ENCODE data around the gene MS4A6E. TPM values are rescaled to one million over a fixed set of nuclear protein-coding genes. Genes with fewer than 3 reads are reported as not detected.
A peak's percentile ranks its signal among the peaks of the same experiment; 100 is the strongest.
"Not testable (repeated sequence)": the region's sequence is repeated elsewhere in the genome, so short reads cannot be mapped to it uniquely, and the experiment has no call there.

MS4A6E gene
- total RNA-seq, 1 experiment from 2014 or later: 38.5 TPM

- no peak for DNase-seq (ENCODE audit: low read depth)
These were observed 9.8 kb downstream of the MS4A6E start for GRCh38 chr11:60336767-60337391.

DNA sequence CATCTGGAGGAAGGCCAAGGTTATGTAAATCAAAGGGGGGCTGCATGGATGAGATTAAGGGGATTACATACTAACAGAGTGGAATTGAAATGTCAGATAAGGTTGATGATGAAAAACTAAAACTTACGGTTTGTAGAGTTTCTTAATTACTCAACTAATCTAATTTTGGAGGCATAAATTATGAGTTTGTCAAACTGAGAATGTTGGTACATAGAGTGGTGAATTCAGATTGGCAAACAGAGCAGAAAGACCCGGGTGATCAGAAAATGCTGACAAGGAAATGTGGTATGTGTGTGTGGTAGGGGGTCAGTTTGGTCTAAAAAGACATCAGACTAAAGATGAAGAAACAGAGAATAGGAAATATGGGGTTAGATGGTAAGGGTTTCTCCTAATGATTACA is 11.0 kb downstream of the MS4A6E start:
- DNase-seq (ENCODE audit: low read depth): no peak

DNA sequence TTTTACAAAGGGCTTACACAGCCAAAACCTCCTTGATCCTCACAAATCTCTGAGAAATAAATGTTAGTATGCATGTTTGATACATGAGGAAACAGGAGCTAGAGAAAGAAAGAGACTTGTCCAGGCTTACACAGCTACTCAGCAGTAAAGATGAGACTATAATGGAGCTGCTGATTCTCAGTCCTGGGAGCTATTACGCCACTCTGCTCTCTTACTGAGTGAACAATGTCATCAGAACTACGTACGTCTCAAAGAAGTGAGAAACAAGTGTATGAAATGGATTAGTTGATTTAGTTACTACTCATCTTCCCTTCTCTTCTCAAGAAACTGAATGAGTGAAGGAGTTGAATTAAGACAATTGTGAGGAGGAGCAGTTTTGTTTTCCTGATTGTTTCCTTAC is 12.3 kb downstream of the MS4A6E start:
- DNase-seq (ENCODE audit: low read depth): no peak

DNA sequence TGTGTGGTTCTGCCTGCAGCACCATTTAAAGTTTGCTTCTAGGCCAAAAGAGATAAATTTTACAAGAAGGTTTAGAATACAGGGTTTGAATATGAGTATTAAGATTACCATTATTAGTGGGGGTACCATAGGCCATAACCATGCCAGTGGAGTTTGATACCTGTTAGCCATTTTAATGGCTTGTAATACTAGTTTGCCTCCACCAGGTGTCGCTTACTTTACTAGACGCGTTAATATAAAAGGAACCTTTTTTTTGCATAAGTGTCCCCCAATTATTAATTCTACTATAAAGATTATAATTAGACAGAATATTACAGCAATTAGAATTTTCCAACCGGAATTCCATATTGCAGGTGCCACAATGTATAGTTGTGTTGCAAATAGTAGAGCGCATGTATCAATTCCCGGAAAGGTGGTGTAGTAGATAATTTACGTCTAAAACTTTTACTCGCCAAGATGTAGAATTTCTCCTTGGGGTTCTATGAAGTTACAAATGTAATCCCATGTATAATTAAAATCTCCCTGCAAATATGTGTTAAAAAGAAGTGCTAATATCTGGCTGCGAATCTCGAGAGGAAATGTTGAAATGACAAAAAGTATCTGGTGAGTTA is 16.1 kb downstream of the MS4A6E start:
- no peak for DNase-seq (ENCODE audit: low read depth)

DNA sequence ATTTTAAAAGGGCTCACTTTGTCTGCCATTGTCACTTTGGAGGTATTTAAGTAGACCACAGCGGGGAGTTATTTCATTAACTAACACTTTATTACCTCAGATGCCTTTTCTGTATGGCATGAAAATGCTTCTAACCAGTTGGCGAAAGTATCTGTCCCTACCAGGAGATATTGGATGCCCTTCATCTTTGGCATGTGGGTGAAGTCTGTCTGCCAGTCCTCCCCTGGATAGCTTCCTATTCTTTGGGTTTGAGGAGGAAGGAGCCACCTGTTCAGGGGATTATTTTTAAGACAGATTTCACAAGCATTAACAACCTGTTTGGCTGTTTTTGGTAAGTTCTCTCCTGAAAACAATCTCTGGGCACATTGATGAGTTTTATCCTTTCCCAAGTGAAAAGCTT is 17.1 kb downstream of the MS4A6E start:
- DNase-seq (ENCODE audit: low read depth): no peak

DNA sequence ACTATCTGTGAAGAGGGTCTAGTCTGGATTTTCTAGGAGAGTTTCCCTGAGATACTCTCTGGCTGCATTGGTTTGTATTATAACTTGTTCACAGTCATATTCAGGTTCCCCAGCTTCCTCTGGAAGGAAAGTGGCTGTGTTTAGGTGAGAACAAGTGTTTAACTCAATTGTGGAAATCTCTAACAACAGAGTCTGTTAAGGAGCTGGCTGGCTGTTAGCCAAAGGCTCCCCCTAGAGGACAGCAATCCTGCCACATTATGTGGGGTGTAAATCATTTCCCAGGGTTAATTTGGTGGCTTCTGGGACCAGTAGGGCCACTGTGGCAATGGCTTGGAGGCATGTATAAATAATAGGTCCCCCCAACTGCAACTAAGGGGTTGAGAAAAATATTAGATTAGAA is 18.4 kb downstream of the MS4A6E start:
- DNase-seq (ENCODE audit: low read depth): peak; percentile 43

DNA sequence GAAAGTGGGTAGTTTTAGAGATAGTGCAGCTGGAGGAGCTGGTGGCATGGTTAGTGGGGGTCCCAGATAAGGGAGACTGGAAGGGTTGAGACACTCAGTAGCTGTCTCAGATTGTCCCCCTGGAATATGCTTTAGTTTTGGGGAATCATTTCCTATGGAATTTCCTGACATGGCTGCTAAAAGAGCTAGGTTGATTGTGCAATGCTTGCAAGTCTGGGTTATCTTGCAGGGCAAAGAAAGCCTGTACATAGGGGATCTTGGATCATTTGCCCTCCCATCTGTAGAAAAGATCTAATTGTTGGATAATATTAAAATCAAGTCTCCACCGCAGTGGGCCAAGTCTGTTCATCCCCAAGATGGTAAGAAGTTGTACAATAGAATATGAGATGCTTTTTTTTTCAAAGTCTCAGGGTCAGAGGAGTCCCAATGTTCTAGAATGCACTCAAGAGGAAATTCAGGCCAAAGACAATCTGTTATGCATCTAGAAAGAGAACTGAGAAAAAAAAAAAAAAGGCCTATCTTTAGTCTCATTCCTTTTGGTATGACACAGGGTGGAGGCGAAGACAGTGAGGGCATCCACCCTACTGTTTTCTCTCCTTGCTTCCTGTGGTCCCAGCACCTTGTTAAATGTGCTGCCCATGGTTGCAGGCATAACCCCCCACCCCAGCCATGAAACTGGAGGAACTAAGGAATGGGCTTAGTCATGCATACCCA is 20.2 kb downstream of the MS4A6E start:
- DNase-seq (ENCODE audit: low read depth): no peak

DNA sequence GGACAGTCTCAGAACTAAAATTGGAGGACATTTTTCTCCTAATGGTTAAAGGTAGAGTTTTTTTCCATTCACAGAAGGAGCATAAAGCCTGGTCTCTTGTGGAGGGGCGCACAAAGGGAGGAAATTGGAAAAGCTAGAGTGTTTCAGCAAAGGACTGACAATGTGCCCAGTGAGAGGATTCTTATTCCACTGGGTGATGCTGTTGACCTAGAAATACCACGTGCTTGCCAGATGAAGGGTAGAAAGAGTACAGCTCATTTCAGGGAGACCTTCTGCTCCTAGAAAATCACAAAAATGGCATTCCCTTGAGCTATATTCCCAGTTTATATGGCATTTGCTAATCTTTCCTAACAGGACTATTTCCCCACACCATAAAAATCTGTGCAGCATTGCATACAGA is 21.1 kb downstream of the MS4A6E start:
- no peak for DNase-seq (ENCODE audit: low read depth)

DNA sequence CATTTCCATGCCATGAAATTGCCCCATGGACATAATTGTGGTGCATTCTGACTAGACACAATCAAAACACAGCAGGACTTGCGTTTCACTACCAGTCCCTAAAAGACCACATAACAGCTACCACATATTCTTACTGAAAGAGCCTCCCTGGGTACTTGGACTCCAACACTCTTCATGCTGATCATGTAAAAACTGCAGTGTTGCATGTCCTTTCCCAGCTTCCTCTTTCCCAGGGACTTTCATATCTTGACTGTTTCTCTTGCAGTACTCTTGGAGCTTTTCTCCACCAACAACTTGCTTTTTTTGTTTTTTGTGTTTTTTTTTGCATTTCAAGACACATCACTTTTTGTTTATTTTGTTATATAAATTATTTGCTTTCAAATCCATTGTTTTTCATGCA is 22.9 kb downstream of the MS4A6E start:
- DNase-seq (ENCODE audit: low read depth): no peak

GRCh38 chr11:60357771-60358170 is 30.7 kb downstream of the MS4A6E start:
- DNase-seq (ENCODE audit: low read depth): no peak

DNA sequence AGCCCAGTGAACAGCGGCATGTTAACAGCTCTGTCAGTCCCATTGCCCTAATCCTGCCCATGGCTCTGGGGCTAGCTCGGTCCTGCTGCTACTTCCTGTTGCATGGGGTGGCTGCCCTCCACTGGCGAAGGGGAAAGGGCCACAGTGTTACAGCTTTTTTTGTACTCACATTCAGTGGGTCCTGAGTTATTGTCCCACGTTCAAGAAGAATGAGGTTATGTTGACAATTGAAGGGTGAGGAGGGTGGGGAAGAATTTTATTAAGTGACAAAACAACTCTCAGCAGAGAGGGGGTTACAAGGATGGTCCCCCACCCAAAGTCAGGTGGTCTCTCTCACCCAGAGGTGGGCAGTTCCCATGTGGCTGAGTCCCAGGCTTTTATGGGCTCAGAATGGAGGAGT is 33.6 kb downstream of the MS4A6E start:
- DNase-seq (ENCODE audit: low read depth): no peak

DNA sequence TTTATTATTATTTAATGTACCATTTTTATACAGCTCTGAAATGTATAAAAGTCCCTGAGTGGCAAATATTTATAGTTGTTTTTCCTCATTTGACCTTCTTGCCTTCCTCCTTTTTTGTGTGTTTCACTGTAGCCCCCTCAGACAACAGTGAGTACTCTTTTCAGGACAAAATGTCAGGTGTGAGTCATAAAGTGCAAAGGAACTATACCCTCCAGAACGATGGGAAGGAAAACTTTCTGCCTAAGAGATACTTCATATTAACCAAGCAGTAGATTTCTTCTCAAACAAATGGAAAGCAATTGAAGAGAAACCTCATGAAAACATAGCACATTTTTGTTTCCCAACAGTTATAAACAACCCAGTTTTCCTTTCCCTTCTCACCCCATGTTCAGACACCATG is 35.2 kb downstream of the MS4A6E start:
- DNase-seq (ENCODE audit: low read depth): no peak

GRCh38 chr11:60363542-60364470 is 36.8 kb downstream of the MS4A6E start:
- peak; percentile 62 for DNase-seq (ENCODE audit: low read depth)

DNA sequence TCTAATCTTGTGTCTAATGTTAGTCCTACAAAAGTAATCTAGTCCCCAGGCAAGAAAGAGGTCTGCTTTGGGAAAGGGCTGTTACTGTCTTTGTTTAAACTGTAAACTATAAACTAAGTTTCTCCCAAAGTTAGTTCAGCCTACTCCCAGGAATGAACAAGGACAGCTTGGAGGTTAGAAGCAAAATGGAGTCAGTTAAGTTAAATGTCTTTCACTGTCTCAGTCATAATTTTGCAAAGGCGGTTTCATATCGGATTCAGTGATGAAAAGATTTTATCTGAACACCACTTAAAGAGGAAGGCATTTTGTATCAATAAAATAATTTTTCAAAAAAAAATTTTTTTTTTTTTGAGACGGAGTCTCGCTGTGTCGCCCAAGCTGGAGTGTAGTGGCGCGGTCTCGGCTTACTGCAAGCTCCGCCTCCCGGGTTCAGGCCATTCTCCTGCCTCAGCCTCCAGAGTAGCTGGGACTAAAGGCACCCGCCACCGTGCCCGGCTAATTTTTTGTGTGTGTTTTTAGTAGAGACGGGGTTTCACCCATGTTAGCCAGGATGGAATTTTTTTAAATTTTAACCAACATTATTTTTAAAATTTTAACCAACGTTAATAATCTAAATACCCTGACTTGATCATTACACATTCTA is 39.3 kb downstream of the MS4A6E start:
- not testable (repeated sequence) for DNase-seq (ENCODE audit: low read depth)

DNA sequence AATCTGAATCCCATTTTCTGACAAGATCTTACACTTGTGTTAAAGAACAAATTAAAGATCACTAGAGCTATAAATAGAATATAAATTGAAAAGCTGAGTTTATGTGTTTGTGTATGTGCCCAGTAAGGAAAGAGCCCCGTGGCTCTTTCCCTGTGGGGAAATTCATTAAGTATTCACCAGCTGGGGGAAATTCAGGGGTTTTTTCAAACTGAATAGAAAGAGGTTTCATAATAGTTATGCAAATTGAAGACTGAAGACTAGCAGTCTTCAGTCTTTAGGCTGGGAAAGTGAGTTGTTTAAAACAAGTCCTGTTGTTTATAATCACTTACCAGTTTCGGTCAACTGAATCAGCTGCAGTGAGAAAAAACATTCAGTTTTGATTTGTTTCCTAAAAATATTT is 40.0 kb downstream of the MS4A6E start:
- DNase-seq (ENCODE audit: low read depth): no peak

GRCh38 chr11:60367896-60368295 is 40.8 kb downstream of the MS4A6E start:
- DNase-seq (ENCODE audit: low read depth): no peak

GRCh38 chr11:60370252-60370810 is 43.3 kb downstream of the MS4A6E start:
- no peak for DNase-seq (ENCODE audit: low read depth)

DNA sequence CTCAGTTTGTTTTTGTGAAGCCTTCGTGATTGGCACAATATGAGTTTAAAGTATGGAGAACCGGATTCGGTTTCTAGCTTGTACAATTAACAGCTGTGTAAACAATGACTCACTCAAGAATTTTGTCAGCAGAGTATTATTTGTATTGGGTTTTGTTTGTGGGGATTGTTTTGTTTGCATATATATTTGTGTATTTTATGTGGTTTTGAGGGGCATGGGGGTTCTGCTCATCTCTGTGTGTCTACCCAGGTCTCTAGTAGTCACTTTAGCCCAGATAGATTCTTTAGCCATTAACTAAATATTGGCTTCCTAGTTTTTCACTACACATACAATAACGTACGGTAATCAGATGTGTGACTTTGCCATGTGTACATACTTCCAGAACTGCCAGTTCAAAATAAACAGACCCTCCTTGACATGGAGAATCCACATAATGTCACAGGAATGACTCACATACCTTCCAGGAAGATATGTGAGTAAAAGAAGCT is 43.8 kb downstream of the MS4A6E start:
- DNase-seq (ENCODE audit: low read depth): peak; percentile 38

DNA sequence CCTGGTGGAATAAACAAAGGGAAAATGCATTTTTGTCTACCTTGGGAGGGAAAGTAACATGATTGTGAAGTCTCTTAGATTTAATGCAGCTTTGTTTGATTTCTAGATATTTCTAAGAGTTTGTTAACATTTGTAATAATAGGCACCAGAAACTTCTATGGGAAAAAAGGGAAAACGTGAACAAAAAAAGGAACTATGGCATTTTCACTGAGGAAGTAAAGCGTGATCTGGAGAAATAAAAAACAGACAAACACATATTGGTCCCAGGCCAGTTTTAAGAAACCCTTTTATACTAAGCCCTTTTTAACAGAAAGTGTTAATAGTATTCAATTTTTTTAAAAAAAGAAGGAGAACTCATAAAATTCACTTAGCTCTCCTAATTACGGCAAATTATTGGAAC is 44.3 kb downstream of the MS4A6E start:
- DNase-seq (ENCODE audit: low read depth): no peak

DNA sequence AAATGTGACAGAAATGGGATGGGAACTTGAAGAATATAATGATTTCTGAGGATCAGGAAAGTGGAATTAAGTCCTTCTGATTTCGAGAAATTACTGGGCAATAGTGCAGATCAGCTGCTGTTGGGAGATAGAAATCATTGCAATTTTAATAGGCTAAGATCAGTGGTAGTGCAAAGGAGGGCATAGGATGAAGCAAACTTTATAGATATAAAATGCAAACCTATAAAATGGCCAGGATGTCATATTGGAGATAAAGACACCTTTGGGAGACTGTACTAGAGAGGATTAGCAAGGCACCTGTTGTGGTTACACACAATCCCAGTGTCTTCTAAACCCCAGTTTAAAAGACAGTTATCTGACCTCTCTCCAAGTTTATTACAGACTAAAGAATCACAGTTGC is 44.8 kb downstream of the MS4A6E start:
- no peak for DNase-seq (ENCODE audit: low read depth)

DNA sequence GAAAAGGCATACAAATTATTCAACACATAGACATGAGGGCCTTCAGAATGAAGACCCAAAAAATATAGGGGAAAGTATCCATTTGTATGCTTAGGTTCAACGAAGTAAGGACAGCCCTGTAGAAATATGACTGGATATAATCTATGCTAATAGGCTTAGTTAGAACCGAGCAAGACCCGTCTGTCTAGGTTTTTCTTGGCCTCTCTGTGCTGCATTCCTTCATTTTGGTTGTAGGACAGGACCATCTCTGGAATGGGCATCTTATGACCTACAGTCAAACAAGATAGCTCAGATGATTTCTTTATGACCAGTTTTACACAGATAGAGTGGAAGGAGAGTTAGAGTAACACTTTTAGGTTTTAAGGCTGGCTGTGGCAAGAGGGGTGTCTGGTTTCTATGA is 45.7 kb downstream of the MS4A6E start:
- DNase-seq (ENCODE audit: low read depth): no peak
